ENCODE results near the gene KCNK5.

Gene KCNK5

DNA sequence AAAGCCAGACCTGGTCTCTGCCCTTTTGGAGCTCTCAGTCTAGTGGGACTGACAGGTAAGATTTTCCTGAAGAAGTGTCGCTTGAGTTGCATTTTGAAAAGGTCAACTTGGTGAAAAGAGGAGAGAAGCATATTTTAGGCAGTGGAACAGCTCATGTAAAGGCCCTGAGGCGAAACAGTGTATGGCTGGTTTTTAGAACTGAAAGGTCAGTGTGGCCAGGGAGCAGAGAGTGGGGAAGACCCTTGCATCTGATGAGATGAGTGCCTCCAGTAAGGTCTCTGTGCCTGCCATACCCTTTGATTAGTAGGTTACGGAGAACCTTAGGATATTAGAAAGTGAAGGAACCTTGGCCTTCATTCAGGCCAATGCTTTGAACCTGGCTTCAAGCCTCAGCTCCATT, 58.4 kb downstream of the KCNK5 start:
- FAIRE-seq: no peak

DNA sequence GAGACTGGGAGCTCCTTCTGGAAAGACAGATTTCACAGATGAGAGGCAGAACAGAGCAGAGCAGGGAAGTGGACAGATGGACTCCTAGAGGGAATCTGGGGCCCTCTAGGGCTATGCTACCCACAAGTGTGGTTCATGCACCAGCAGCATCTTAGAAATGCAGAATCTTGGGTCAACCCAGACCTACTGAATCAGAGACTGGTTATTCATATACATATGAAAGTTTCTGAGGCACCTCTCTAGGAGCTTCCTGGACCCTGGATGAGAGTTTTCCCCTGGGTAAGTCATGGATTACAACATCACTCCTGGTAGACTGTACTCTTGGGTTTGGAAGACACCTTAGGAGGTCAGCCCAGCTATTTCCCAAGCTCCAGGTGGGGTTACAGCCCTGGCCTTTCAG, 58.9 kb downstream of the KCNK5 start:
- no peak for FAIRE-seq

- FAIRE-seq: no peak
These were observed 59.6 kb downstream of the KCNK5 start for GRCh38 chr6:39169448-39170344.

DNA sequence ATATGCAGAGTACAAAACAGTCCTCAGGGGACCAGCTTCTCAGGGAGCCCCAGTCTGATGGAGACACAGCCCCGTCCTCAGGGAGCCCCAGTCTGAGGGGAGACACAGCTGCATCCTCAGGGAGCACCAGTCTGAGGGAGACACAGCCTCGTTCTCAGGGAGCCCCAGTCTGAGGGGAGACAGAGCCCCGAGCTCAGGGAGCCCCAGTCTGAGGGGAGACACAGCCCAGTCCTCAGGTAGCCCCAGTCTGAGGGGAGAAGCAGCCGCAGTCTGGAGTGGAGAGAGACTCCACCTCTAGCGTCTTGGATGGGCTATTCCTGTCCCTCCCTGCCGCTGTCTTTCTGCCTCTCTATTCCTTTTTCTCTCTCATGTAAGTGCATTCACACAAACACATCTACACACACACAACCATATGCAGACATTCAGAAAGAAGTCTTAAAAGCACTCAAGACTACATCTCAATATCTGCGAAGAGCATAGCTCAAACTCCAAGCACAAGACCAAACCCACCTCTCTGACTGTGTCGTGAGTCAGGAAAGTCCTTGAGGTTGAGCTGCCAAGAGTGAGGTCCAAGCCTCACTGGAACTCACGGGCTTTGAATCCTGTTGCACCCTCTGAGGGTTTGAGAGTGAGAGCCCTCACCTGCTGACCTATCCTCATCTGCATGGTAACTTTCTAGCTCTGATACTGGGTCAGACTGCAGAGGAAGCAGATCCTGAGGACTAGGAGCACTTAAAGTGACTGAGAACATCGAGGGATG, 61.2 kb downstream of the KCNK5 start:
- no peak for FAIRE-seq

DNA sequence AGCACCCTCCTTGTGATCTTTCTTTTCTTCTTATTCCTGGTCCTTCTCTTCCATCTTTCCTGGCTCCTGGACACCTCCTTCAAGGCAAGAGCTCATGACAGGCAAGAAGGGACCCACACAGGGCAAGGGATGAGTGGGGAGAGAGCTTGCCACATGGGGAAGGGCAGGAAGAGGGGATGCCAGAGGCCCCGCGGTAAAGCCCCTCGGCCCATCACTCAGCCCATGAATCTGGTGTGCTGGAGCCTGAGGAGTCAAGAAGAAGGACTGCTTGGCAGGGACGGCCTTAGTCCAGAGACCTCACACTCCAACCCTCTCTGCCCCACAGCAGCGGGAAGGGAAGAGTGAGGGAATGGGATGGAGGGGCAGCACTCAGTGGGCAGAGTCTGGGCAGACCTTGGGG, 62.0 kb downstream of the KCNK5 start:
- no peak for FAIRE-seq

DNA sequence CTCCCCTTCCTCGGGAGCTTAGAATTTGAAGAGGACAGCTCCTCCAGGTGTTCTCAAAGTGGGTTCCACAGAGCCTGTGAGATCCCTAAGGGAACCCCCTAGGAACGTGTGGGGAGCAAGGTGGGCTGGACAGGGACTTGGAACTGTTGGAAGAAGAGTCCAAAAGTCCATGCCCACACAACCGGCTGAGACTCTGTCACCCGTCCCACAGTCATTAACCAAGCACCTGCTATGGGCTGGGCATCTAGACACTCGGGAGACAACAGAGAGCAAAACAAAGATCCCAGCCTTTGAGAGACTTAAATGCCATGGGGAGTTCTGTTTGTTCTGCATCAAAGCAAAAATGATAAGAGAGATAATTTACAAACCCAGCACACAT, 62.4 kb downstream of the KCNK5 start:
- no peak for FAIRE-seq

DNA sequence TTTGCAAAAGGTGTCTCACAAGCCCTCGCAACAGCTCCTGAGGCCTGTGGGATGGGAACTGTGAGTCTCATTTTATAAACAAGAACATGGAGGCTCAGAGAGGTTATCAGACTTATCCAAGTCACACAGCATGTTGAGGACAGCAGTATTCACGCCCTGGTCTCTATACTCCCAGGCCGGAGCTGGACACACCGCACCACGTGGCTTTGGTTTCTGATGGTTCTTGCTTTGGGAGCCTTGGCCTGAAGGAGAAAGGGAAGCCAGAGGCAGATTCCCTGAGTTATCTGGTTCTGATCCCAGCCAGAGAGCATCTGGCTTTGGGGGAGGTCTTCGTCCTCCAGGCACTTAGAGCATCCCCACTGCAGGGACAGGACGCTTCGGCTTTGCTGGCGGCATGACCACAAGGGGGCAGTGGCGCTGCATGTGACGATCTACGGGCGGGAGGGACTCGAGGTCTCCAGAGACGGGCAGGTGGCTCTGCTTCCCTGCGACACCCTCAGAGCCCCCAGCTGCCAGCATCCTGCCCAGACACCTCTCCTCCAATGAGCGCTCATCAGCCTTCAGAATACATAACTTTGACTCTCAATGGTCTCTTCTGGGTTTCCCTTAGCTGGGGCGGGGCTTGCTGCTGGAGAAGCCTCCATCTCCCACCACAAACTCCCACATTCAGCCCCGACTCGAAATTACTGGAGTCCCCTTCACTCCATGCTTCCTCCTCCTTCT, 62.9 kb downstream of the KCNK5 start:
- no peak for FAIRE-seq

DNA sequence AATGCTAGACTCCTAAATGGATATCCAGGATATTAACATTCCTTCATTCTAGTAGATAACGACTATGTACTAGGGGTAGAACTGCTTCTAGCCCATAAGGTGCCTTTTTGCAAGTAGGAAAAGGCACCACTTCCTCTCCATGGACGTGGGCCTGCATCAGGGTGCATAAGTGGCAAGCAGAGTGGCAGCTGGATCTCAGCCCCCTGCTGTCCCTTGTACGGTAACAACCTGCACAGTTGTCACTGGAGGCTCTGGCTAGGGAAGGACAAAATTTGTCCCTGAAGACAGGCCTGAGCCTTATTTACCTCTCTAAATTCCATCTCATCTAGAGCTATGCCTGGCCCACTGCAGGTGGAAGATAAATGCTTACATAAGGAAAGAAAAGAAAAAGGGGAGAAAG, 71.8 kb downstream of the KCNK5 start:
- FAIRE-seq: no peak

DNA sequence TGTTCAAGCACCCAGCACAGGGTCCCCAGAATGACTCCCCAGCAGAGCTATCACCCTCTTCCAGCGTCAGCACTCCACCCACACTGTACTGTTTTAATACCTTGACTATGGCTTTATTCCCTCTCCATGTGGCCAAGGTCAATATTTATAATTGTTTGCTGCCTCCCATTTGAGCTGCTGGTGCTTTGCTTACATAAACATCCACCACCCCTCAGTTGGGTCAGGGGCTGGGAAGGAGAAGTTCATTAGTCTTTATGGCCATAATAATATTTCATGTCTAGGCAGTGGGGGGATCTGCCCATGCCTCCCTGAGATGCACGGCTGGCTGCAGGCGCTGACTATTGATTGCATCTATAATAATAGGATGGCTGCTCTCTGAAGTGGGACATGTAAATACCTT, 72.5 kb downstream of the KCNK5 start:
- no peak for FAIRE-seq

- FAIRE-seq: no peak
These were observed 74.6 kb downstream of the KCNK5 start for GRCh38 chr6:39154705-39155104.

- no peak for FAIRE-seq
These were observed 75.4 kb downstream of the KCNK5 start for GRCh38 chr6:39153766-39154397.

DNA sequence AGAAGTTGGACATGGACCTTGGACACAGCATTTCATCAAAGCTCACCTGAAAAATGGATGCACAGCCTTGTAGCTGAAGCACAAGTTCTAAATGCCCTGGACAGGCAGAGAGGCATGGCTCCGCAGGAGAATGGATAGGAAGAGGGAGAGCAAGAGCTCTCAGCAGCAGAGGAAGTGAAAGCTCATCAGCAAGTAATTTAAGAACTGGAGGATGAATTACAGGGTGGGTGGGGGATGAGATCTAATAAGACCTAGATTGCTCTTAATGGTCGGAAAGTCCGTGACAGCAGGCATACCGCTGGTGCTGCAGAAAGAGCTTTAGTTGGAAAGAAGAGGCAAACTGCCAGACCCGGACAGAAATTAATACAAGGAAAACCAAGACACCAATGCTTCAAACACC, 77.0 kb downstream of the KCNK5 start:
- no peak for FAIRE-seq

DNA sequence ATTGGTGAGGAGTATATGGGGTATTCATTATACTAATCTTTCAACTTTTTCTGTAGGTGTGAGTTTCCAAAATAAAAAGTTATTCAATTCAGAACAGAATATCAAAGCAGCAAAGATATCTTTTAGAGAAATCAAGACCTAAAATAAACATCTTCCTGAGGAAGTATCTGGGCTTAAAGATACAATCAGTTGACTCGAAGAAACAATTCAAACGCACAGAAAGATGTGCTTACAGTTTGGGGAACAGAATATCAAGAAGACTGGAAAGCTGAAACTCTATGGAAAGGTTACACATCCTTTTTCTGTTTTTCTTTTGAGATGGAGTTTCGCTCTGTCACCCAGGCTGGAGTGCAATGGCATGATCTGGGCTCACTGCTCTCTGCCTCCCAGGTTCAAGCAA, 78.1 kb downstream of the KCNK5 start:
- no peak for FAIRE-seq

DNA sequence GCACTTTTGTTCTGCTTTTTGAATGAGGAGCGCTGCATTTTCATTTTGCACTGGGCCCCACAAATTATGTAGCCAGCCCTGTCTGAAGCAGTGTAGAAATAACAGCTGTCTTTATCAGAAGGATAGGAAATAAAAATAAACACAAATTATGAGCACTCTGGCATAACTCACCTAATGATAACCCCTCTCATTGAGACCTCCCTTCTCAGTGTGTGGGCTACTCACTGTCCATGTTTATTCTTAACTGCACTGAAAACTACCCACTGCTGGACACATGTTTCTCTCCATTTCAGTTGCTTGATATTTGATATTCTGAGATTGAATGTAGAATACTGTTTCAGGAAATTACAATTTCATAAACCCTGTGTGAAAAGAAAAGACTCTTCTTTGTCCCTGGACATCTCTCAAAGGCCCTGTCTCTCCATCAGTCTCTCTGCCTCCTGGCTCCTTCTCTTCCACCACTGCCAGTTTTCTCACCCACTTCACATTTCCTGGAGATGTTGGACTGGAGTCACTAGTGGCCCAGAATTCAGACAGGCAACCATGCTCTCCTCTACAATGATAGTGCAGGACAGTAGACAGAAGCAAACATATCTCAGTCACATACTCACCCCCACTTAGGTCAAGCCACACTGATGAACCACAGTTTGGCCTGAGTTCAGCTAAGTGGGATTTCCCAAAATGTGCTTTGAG, 84.6 kb downstream of the KCNK5 start:
- FAIRE-seq: no peak

DNA sequence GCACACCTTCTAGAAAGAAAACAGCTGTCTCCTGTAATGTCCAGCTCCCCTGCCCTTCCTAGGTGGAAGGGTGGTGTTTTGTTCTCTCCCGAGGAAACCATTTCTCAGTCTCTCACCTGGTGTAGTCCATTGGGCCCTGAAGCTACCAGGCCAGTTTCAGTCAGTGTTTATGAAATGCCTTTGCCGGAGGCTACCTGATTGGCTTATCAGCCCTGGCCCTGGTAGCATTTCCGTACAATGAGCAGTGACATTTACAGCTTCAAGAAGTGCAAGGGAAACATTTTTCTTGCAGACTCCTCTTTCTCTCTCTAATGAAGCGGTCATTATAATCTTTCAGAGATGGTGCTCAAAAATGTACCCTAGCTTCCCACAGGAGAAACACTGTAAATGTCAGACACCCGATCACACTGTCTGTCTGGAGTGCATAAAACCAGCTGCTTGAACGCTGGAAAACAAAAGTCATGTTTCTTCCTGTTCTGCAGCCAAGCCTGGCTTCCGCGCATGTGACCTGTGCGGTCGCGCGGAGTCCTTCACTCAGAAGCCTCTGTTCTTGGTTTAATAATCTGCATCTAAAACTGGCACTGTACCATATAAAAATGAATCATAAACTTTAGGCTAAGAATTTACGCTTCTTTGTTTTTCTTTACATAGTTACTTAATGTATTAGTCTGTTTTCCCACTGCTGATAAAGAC, 85.9 kb downstream of the KCNK5 start:
- no peak for FAIRE-seq

- FAIRE-seq: no peak
These were observed 88.6 kb downstream of the KCNK5 start for GRCh38 chr6:39140556-39141167.
